K562 (cell line): Measurements from ENCODE around the gene ADAT1. TPM values are rescaled to one million over a fixed set of nuclear protein-coding genes. Genes with fewer than 3 reads are reported as not detected.

Source experiments
- CREM ChIP-seq: IDR thresholded peaks from 2 replicates; pipeline ENCODE4 v1.6.1; 2014; ENCODE audit warnings: antibody characterized with exemption, low read depth
- CTBP1 ChIP-seq: fragments of 450-650 bp; IDR thresholded peaks from 2 replicates; pipeline ENCODE4 v1.6.1; 2016; ENCODE audit warnings: borderline replicate concordance
- KDM5B ChIP-seq: fragments of 200-600 bp; sonication (generic); IDR thresholded peaks from 2 replicates; pipeline ENCODE4 v1.6.1; 2012; ENCODE audit warnings: low read depth, mild to moderate bottlenecking, moderate library complexity, low read length, control low read depth, inconsistent platforms; ENCODE audit not compliant: insufficient replicate concordance
- LCOR ChIP-seq: sonication (generic); formaldehyde crosslinking; IDR thresholded peaks from 2 replicates; pipeline ENCODE4 v1.8.0; 2022; ENCODE audit warnings: mild to moderate bottlenecking, missing genetic modification reagents
- MAZ ChIP-seq, 2 experiments: fragments of 450-650 bp in 1 of 2; sonication (generic) in 1 of 2; formaldehyde crosslinking; IDR thresholded peaks in 1 of 2; conservative IDR thresholded peaks in 1 of 2; 2 replicates each; pipeline versions ENCODE4 v1.4.0 to v1.5.0; 2020; ENCODE audit warnings: mild to moderate bottlenecking in 1 of 2, missing genetic modification reagents in 1 of 2
- MIER1 ChIP-seq: fragments of 450-650 bp; IDR thresholded peaks from 2 replicates; pipeline ENCODE4 v1.6.1; 2016; ENCODE audit warnings: antibody characterized with exemption, mild to moderate bottlenecking, low read depth
- MXD1 ChIP-seq: fragments of 250-450 bp; sonication (Bioruptor Pico); IDR thresholded peaks from 2 replicates; pipeline ENCODE4 v1.8.0; 2021; ENCODE audit warnings: borderline replicate concordance, mild to moderate bottlenecking, moderate library complexity; ENCODE audit not compliant: poor library complexity, severe bottlenecking
- POLR2H ChIP-seq: IDR thresholded peaks from 2 replicates; pipeline ENCODE4 v1.6.1; 2016; ENCODE audit warnings: missing genetic modification characterization, low read depth, mild to moderate bottlenecking, control low read depth, missing compliant biosample characterization, moderate library complexity
- POU5F1 ChIP-seq: fragments of 150-350 bp; IDR thresholded peaks from 2 replicates; pipeline ENCODE4 v1.6.1; 2014; ENCODE audit warnings: borderline replicate concordance, low read length, low read depth, mild to moderate bottlenecking; ENCODE audit not compliant: partially characterized antibody
- RFX5 ChIP-seq: IDR thresholded peaks from 2 replicates; pipeline ENCODE4 v1.6.1; 2011; ENCODE audit warnings: low read depth, mild to moderate bottlenecking, improper control_type of control experiment, low read length
- SPI1 ChIP-seq: IDR thresholded peaks from 2 replicates; pipeline ENCODE4 v1.6.1; 2011; ENCODE audit warnings: low read depth, low read length, control low read depth, borderline replicate concordance
- SUPT5H ChIP-seq: fragments of 450-650 bp; IDR thresholded peaks from 2 replicates; pipeline ENCODE4 v1.6.1; 2016
- TCFL5 ChIP-seq: fragments of 250-450 bp; sonication (Bioruptor Pico); conservative IDR thresholded peaks from 2 replicates; pipeline ENCODE4 v1.6.1; 2021; ENCODE audit warnings: mild to moderate bottlenecking, moderate library complexity, matching md5 sums
- ZNF143 ChIP-seq: sonication (generic); formaldehyde crosslinking; IDR thresholded peaks from 2 replicates; pipeline ENCODE4 v1.9.0; 2022; ENCODE audit warnings: mild to moderate bottlenecking, missing genetic modification reagents
- polyA plus RNA-seq, 8 experiments: library from polyadenylated mRNA; depleted of rRNA in 4 of 8; stranded (reverse) in 5 of 8; unstranded in 3 of 8; fragments of >200 nt; fragmentation: Nextera tagmentation in 2 of 8; fragmentation: Illumina TruSeq in 1 of 8; extraction: Ambion mirVana in 2 of 8; extraction: Trizol in 1 of 8; gene quantifications; 2 replicates each; pipeline versions ENCODE4 v1.2.1 to v1.2.3, GENCODE V29; 2011 to 2014; ENCODE audit warnings: inconsistent platforms in 1 of 8, missing spikeins in 1 of 8
- total RNA-seq, 7 experiments: library from RNA; depleted of rRNA in 6 of 7; stranded (reverse); fragments of >200 nt in 6 of 7; fragmentation: Illumina TruSeq in 2 of 7; extraction: Trizol in 2 of 7; gene quantifications; 2 replicates each; pipeline versions ENCODE4 v1.2.1 to v1.2.3, GENCODE V29; 2011 to 2021; ENCODE audit warnings: low replicate concordance in 1 of 7
- TF ChIP-seq, protein P1 (sequence below): fragments of 450-650 bp; IDR thresholded peaks from 2 replicates; pipeline ENCODE4 v1.6.1; 2014; ENCODE audit warnings: low read depth, mild to moderate bottlenecking, moderate library complexity, borderline replicate concordance
- TF ChIP-seq, protein P2 (sequence below): sonication (generic); formaldehyde crosslinking; IDR thresholded peaks from 2 replicates; pipeline ENCODE4 v1.8.0; 2022; ENCODE audit warnings: missing genetic modification reagents, mild to moderate bottlenecking, moderate library complexity, borderline replicate concordance
- TF ChIP-seq, protein P3 (sequence below): sonication (generic); formaldehyde crosslinking; IDR thresholded peaks from 2 replicates; pipeline ENCODE4 v1.4.0; 2020; ENCODE audit warnings: mild to moderate bottlenecking, missing genetic modification reagents
- TF ChIP-seq, protein P4 (sequence below): fragments of 450-650 bp; formaldehyde crosslinking; IDR thresholded peaks from 2 replicates; pipeline ENCODE4 v1.4.0; 2020; ENCODE audit warnings: mild to moderate bottlenecking, moderate library complexity

The ADAT1 gene
- total and polyA plus RNA-seq, 9 of the 15 experiments (the other 6 are each of a cell fraction or from before 2014, with no cell fraction given), result 16.0 to 36.7 (median 28.2) TPM

DNA sequence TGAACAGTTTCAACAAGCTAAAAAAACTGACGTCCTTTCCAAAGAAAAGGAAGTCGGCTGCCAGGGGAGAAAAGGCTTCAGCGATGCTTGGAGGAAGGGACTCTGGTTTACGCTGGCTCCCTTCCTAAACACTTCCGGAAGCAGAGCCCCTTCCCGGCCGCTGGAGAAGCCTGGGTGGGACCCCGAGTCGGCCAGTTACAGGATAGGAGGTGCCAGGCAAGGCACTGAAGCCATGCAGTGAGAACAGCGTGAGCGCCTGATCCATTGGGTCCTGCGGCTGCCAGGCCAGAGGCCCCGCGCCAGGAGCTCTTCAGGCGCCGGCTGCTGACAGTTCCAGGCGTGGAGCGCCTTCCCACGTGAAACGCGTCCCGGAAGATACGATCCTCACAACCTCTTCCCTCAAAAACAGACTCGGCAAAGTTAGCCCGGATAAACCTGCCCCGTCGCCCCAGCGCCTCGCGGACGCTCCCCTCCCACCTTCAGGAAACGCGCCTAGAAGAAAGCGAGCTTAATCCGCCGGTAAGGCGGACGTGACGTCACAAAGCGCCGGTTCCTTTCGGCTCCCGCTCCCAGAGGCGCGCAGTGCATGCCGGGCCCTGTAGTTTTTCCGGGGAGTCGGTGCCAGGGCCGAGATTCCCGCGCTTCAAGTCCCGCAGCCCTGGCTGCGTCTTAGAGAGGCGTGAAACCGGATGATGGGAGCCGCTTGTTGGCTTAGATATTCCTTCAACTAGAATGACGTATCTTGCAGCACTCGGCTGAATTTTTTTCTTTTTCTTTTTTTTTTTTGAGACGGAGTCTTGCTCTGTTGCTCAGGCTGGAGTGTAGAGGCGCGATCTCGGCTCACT, at the start of gene ADAT1 (continued):
- TF ChIP-seq MXD1, result peak; percentile 74
- peak; percentile 70 to 92 for TF ChIP-seq MAZ (CRISPR knock-in tag; conservative IDR thresholded peaks at IDR 0.05 in 1 of 2, IDR thresholded peaks at IDR 0.05 in 1 of 2)
- peak; percentile 87 for TF ChIP-seq SUPT5H
- TF ChIP-seq TCFL5 (CRISPR knock-in tag), result no peak
- TF ChIP-seq ZNF143 (CRISPR knock-in tag), result peak; percentile 95
- TF ChIP-seq POLR2H (tag), result peak; percentile 85
- TF ChIP-seq LCOR (CRISPR knock-in tag), result peak; percentile 71; the same call in 1 of the 2 replicates
- peak; percentile 62; the same call in 1 of the 2 replicates for TF ChIP-seq RFX5
- TF ChIP-seq POU5F1, result peak; percentile 50
- TF ChIP-seq, protein P1, sequence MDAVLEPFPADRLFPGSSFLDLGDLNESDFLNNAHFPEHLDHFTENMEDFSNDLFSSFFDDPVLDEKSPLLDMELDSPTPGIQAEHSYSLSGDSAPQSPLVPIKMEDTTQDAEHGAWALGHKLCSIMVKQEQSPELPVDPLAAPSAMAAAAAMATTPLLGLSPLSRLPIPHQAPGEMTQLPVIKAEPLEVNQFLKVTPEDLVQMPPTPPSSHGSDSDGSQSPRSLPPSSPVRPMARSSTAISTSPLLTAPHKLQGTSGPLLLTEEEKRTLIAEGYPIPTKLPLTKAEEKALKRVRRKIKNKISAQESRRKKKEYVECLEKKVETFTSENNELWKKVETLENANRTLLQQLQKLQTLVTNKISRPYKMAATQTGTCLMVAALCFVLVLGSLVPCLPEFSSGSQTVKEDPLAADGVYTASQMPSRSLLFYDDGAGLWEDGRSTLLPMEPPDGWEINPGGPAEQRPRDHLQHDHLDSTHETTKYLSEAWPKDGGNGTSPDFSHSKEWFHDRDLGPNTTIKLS, result peak; percentile 94
- TF ChIP-seq, protein P2, sequence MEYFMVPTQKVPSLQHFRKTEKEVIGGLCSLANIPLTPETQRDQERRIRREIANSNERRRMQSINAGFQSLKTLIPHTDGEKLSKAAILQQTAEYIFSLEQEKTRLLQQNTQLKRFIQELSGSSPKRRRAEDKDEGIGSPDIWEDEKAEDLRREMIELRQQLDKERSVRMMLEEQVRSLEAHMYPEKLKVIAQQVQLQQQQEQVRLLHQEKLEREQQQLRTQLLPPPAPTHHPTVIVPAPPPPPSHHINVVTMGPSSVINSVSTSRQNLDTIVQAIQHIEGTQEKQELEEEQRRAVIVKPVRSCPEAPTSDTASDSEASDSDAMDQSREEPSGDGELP, result peak; percentile 77
- peak; percentile 85 for TF ChIP-seq KDM5B
- peak; percentile 45; the same call in 1 of the 2 replicates for TF ChIP-seq CTBP1
- TF ChIP-seq, protein P3, sequence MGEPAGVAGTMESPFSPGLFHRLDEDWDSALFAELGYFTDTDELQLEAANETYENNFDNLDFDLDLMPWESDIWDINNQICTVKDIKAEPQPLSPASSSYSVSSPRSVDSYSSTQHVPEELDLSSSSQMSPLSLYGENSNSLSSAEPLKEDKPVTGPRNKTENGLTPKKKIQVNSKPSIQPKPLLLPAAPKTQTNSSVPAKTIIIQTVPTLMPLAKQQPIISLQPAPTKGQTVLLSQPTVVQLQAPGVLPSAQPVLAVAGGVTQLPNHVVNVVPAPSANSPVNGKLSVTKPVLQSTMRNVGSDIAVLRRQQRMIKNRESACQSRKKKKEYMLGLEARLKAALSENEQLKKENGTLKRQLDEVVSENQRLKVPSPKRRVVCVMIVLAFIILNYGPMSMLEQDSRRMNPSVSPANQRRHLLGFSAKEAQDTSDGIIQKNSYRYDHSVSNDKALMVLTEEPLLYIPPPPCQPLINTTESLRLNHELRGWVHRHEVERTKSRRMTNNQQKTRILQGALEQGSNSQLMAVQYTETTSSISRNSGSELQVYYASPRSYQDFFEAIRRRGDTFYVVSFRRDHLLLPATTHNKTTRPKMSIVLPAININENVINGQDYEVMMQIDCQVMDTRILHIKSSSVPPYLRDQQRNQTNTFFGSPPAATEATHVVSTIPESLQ (CRISPR knock-in tag), result peak; percentile 27; the same call in 1 of the 2 replicates
- peak; percentile 99 for TF ChIP-seq CREM
- peak; percentile 45; the same call in 1 of the 2 replicates for TF ChIP-seq SPI1
- TF ChIP-seq, protein P4, sequence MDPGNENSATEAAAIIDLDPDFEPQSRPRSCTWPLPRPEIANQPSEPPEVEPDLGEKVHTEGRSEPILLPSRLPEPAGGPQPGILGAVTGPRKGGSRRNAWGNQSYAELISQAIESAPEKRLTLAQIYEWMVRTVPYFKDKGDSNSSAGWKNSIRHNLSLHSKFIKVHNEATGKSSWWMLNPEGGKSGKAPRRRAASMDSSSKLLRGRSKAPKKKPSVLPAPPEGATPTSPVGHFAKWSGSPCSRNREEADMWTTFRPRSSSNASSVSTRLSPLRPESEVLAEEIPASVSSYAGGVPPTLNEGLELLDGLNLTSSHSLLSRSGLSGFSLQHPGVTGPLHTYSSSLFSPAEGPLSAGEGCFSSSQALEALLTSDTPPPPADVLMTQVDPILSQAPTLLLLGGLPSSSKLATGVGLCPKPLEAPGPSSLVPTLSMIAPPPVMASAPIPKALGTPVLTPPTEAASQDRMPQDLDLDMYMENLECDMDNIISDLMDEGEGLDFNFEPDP (CRISPR knock-in tag), result no peak
- TF ChIP-seq MIER1, result no peak
